EH (cell line): Measurements from ENCODE around the gene STX8.

Experiments used
- DNase-seq: peaks from one replicate; pipeline ENCODE4 v3.0.0-alpha.2; 2015; ENCODE audit warnings: low read depth

STX8 gene

DNA sequence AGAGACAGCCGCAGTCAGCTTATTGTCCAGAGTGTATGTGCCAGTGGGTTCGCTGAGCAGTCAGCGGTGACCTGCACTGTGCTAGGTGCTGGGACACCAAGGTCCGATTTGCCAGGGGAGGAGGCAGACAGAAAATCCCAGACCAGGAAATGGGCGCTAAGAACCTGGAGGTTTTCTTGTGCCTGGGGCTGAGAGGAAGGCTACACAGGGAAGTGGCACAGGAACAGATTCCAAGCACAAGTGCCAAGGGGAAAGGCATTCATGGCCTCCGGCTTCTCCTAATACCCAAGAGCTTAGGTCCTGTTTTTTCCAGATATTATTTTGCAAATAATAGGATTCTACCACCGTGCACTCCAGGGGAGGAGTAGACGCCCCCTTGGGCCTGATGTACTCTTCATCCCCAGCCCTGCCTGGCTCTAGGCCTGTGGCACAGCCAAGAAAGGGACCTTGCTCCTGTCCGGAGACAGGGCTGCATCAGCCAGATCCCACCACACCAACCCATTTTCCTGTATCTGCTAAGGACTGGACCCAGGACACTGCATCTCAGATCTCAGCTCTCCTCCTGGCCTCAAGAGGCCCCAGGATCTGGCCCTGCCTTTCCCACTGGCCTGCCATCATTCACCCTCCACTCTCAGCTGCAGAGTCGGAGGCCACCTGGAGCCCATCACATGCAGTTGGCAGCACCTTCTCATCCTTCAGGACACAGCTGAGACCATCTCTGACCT lies 367.1 kb downstream of the STX8 start:
- no peak for DNase-seq

DNA sequence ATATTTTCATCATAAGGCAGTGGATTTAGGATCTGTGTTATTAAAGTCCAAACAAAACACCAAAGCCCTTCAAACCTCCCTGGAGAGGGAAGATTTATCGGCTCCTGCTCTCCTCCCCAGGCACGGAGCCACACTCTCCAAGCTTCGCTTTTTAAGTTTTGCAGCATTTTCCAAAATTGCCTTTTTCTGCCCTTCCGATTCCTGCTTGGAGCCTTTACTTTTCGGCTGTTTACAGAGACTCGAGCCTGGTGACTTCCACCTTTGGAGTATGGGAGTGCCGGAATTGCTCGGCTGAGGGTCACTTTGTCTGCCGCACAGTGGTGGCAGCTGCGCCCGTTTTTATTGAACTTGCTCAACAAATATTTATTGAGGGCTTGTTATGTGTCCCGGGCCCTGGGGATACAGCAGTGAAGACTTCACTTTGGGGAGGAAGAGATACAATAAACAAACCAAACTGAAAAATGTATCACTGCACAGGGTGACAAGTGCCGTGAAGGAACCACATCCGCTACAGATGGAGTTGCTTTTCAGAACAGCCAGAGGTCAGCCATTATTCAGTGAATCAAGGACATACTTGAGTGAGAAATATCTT lies 368.8 kb downstream of the STX8 start:
- DNase-seq: no peak

DNA sequence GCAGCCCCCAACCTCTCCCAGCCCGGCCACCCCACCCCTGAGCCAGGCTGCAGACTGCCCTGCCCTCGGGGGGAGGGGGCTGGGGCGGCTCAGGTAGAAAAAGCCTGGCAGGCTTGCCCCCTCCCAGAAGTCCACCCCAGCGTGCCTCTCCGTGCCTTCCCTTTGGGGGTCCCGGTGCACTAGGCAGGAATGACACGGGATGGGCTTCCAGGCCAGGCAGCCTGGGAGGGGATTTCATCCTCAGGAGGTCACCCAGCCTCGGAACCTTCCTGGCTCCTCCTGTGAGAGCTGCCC lies 369.3 kb downstream of the STX8 start:
- DNase-seq: no peak

DNA sequence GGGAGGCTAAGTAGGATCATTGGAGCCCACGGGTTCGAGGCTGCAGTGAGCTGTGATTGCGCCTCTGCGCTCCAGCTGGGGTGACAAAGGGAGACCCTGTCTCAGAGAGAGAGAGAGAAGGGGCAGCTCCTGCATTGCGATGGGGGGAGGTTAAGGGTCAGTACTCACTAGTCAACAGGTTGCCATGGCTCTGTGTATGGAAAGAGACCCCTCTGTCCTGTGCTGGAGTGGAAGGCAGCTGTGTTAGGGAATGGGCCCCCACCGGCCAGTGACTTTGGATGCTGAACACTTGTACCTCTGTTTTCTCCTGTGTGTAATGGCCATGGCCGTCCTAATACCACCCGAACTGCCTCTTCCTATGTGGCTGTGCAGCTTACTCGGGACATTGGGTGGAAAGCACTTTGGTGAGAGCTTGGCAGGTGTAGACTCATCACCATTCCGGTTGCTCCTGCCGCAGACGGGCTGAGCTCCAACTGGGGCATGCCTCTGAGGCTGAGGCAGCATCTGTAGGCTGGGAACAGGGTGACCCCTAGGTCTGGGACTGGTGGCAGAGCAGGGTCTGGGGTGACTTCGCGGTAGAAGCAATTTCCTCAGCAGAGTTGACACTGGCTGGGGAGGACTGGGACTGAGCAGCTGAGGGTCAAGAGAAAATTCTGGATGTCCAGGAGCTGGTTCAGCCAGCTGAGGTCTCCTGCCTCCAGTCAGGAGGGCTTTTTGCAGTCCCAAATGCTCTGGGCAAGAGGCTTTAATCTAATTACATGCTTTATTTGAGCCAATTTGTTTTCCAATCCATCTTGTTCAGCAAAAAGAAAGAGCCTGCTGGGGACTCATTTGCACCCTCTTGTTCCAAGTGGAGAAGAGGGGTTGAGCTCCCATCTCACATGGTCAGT lies 369.9 kb downstream of the STX8 start:
- DNase-seq: no peak

DNA sequence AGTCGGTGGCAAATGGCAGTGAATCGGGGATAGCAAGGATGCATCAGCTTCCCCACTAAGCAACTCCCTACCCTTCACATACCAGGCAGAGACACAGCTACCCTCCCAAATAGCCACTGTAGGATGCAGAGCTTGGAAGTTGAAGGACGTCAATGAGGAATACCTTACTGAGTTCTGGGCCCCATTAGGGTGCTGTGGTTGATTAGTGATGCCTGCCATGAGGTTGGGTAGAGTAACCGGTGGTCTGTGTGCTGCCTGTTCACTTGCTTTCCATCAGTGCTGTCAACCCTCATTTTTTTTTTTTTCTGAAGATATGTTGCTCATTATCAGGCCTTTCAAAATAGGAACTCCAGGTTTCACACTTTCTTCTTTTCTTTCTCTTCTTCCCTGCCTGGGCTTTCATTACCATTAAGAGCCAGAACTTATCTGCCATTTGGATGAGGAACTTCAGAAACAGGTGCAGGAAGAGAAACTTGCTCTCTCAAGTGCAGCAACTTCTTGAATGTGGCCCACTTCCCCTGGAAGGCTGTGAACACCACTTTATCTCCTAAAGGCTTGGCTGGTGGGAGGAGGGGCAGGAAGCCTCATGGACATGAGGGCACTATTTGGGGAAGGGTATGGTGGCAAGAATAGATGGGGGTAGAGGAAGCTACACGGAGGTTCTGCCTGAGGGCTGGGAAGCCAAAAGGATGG lies 370.8 kb downstream of the STX8 start:
- DNase-seq: no peak

DNA sequence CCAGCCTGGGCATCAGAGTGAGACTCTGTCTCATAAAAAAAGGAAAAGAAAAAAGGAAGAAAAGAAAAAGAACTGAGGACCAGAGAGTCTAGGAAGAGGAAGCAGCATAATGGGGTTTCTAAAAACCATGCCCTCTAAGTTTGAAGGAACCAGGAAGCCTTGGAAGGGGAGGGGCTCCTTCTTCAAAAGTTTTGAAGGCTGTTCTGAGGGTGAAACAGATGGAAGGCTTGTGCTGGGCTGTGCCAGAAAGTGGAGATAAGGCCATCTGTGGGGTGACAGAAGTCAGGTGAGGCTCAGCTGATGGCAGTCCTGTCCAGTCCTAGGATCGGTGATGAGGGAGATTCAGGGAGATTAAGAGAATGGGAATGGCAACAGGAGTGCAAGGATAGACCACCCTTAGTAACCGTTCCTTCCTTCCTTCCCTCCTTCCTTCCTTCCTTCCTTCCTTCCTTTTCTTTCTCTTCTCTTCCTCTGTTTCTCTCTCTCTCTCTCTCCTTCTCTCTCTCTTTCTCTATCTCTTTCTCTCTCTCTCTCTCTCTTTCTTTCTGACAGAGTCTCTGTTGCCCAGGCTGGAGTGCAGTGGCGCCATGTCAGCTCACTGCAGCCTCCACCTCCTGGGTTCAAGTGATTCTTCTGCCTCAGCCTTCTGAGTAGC lies 371.7 kb downstream of the STX8 start:
- no peak for DNase-seq

DNA sequence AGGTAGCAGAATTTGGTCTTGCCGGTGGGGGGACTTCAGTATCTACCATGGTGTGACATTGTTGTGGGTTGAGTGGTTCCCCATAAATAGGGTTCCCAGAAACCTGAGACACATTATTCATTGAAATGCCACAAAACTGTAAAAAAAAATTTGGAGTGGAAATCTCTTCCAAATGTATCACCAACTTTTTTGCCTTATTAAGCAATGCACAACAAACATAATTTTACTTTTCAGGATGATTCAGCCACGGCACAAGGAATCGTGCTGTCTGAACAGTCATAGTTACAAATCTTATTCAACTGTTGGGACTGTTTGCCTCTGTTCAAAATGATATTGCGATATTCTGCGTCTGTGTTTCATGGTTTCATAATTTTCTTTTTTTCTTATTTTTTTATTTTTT lies 373.1 kb downstream of the STX8 start:
- DNase-seq: no peak

DNA sequence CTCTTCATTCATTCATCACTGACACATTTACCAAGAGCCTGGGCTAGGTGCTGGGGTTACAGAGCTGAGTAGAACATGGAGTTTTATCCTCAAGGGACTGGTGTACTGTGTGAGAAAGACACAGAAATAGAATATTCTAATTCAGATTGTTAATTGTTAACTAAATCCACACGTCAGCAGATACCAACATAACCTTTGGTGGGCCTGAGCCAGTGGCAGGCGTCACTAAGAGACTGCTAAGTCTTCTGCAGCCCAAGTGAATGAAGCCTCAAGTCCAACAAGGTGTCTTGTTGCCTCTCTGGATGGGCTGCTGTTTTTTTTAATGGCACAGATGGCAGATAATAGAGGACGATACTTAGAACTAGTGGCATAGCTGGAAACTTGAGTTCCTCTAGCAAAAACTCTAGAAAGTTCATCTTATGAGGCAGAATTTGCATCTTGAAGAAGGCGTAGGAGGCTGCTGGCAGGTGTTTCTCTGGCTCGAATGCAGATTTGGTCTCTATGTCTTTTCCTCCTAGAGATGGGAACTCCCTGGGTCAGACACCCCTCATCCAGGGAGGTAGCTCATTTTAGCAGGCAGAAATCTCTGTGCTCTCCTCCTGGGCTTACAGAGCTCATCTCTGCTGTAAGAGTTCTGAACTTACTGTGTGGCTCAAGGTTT lies 374.8 kb downstream of the STX8 start:
- DNase-seq: no peak
